GM21619 (cell line): Measurements from ENCODE around the gene DPEP1.

Experiments
- ATAC-seq: cut with Tn5 transposase; IDR thresholded peaks from one replicate; pipeline ENCODE4 v1.9.1; 2021; ENCODE audit not compliant: unreplicated experiment

The DPEP1 gene

GRCh38 chr16:89678258-89678657, 64.8 kb downstream of the DPEP1 start:
- no peak for ATAC-seq

- no peak for ATAC-seq
Measured at GRCh38 chr16:89685916-89686315, 72.5 kb downstream of the DPEP1 start.

- peak; percentile 72 for ATAC-seq
Measured at GRCh38 chr16:89686520-89687091, 73.2 kb downstream of the DPEP1 start, which contains the start of gene CDK10. Gene CDK10, plus strand, starts transcription at chr16:89686689. Its CDS starts 22 bp downstream, at chr16:89686711.

- peak; percentile 53 for ATAC-seq
Measured at GRCh38 chr16:89687092-89687940, 73.9 kb downstream of the DPEP1 start.
